ENCODE results near the gene PHOSPHO1. TPM values are rescaled to one million over a fixed set of nuclear protein-coding genes. Genes with fewer than 3 reads are reported as not detected.
"Not testable (repeated sequence)": the region's sequence is repeated elsewhere in the genome, so short reads cannot be mapped to it uniquely, and the experiment has no call there.

The PHOSPHO1 gene, protein sequence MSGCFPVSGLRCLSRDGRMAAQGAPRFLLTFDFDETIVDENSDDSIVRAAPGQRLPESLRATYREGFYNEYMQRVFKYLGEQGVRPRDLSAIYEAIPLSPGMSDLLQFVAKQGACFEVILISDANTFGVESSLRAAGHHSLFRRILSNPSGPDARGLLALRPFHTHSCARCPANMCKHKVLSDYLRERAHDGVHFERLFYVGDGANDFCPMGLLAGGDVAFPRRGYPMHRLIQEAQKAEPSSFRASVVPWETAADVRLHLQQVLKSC
- 0.37 TPM in 1 of 2 replicates, not detected in the other for total RNA-seq

DNA sequence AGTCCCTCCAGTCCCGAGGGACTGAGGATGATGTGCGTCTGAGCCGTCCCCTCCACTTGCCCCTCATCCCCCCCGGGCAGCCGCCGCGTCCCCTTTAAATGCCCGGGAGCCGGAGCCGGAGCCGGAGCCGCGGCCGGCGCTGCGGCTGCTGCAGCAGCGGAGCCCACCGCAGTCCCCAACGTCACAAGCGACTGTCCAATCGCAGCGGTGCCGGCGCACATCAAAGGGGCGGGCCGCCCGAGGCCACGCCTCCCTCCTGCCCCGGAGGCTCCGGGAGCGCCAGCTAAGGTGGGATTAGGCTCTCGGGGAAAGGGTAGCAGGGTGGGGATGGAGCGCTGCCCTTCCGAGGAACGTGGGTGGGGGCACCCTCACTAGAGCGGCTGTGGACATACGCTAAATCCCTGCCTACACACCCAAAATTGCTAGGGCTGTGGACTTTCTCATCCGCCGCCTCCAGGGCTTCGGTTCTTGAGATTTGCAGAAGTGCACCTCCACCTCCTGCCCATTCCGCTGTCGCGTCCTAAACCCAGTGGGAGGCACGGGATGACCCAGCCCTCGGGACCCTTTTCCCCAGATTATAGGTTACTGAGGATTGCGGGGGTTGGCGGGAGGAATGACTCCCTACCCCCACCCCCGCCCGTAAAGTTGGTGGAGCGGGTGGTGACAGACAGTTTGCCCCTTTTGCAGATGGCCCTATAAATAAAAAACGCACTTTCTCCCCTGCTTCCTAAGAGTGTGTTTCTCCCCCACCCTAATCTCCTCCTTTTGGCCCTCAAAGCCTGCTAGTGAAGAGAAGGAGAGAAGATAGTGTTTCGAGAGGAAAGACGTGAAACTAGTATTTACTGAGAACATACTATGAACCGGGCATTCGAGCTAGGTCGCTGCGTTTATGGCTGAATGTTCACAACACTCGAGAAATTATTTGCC is at the start of gene PHOSPHO1:
PHOSPHO1 (minus strand) TSS at position 152 of the 927 bp plus-strand sequence. CDS start 4,096 bp downstream, outside the sequence.
- Mint-ChIP-seq H3K4me1 (ENCODE audit: low read depth) (peaks cover 24% of the 10 kb centered on the region), H3K27me3 (ENCODE audit: insufficient read depth) (peaks cover 37% of the 10 kb centered on the region), H3K36me3 (ENCODE audit: low read depth) (peaks cover 1% of the 10 kb centered on the region), H3K9me3 (no peaks in the 10 kb centered on the region), H3K27ac (no peak within 1 kb of the TSS), H3K4me3 (peak within 1 kb of the TSS; percentile 87)
- intact Hi-C loops (cut with micrococcal nuclease), result loop anchor here (1.0 to 5.0 kb wide), 5 partner anchors 29 to 181 kb away; partner anchors contain the start of gene PHB1
- DNase-seq (ENCODE audit: low spot score), result peak; percentile 82

DNA sequence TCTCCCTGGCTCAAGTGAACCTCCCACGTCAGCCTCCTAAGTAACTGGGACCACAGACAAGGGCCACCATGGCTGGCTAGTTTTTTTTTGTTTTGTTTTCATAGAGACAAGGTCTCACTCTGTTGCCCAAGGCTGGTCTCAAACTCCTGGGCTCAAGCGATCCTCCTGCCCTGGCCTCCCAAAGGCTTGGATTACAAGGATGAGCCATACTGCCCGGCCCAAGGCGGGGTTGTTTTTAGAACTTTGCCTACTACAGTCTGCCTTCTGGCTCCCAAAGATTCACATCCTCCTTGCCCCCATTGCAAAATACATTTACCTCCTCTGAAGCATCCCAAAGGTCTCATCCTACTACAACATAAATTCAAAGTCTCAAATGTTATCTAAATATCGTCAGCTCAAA is 49.5 kb upstream of the PHOSPHO1 start:
- no peaks in the 10 kb centered on the region for H3K4me1 Mint-ChIP-seq (ENCODE audit: low read depth)
- peaks cover 15% of the 10 kb centered on the region for H3K27me3 Mint-ChIP-seq (ENCODE audit: insufficient read depth)
- H3K27ac Mint-ChIP-seq, result no peak overlapping the region
- DNase-seq (ENCODE audit: low spot score), result no peak
- no peak overlapping the region for H3K4me3 Mint-ChIP-seq
- intact Hi-C loops (cut with micrococcal nuclease), result no loop called here
- H3K9me3 Mint-ChIP-seq, result no peaks in the 10 kb centered on the region
- H3K36me3 Mint-ChIP-seq (ENCODE audit: low read depth), result no peaks in the 10 kb centered on the region

DNA sequence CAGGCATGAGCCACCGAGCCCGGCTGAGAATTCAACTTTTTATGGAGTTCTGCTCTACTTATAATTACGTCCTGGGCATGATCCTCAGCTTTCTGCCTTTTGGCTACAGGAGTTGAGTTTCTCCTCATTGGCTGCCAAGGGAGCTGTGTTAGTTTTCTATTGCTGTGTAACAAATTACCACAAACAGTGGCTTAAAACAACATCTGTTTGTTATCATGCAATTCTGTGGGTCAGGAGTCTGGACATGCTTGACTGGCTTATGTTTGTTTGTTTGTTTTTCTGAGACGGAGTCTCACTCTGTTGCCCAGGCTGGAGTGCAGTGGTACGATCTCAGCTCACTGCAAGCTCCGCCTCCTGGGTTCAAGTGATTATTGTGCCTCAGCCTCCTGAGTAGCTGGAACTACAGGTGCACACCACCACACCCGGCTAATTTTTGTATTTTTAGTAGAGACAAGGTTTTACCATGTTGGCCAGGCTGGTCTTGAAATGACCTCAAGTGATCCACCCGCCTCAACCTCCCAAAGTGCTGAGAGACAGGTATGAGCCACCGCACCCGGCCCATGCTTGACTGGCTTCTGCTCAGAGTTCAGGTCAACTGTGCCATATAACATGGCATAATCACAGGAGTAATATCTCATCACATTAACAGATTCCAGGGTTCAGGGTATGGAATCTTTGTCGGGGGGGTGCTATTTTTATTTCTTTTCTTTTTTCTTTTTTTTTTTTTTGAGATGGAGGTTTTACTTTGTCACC is 48.9 kb upstream of the PHOSPHO1 start:
- H3K9me3 Mint-ChIP-seq; H3K4me1 Mint-ChIP-seq (ENCODE audit: low read depth); H3K4me3 Mint-ChIP-seq; H3K36me3 Mint-ChIP-seq (ENCODE audit: low read depth); H3K27ac Mint-ChIP-seq; DNase-seq (ENCODE audit: low spot score); intact Hi-C loops (cut with micrococcal nuclease): not testable (repeated sequence)
- H3K27me3 Mint-ChIP-seq (ENCODE audit: insufficient read depth), result peaks cover 15% of the 10 kb centered on the region

DNA sequence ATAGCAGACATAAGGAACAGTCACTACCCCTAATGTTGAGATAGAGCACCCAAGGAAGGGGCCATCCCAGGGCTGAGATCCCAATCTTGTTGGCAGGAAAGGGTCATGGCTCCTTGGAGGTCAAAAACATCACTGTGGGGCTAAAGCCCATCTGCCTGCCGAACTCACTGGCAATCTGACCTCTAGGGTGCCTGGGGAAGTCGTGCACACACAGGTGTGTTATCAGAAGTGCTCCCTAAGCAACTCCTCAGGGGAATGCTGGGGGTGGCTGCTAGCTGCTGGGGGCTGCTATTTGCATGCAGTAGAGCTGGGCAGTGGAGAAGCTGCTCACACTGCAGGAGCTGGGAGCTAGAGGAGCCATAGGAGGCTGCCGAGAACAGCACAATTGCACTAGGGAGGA is 47.5 kb upstream of the PHOSPHO1 start:
- H3K4me1 Mint-ChIP-seq (ENCODE audit: low read depth), result no peaks in the 10 kb centered on the region
- H3K36me3 Mint-ChIP-seq (ENCODE audit: low read depth), result no peaks in the 10 kb centered on the region
- no peak for DNase-seq (ENCODE audit: low spot score)
- no peaks in the 10 kb centered on the region for H3K9me3 Mint-ChIP-seq
- H3K4me3 Mint-ChIP-seq, result no peak overlapping the region
- H3K27me3 Mint-ChIP-seq (ENCODE audit: insufficient read depth), result peaks cover 8% of the 10 kb centered on the region
- intact Hi-C loops (cut with micrococcal nuclease), result no loop called here
- H3K27ac Mint-ChIP-seq, result no peak overlapping the region

DNA sequence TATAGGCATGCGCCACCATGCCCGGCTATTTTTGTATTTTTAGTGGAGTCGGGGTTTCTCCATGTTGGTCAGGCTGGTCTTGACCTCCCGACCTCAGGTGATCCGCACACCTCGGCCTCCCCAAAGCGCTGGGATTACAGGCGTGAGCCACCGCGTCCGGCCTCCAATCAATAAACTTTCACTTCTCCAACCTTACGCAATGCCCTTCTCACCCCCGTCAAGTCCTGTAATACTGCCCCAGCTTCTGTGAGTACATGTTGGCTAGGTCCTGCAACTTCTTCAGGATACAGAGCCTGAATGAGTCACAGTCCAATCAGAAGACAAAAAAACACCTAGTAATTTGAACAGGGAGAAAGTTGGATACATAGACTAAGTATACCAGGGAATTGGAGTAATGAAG is 47.1 kb upstream of the PHOSPHO1 start:
- intact Hi-C loops (cut with micrococcal nuclease), result no loop called here
- H3K4me1 Mint-ChIP-seq (ENCODE audit: low read depth), result no peaks in the 10 kb centered on the region
- H3K27me3 Mint-ChIP-seq (ENCODE audit: insufficient read depth), result peaks cover 8% of the 10 kb centered on the region
- no peak for DNase-seq (ENCODE audit: low spot score)
- no peaks in the 10 kb centered on the region for H3K9me3 Mint-ChIP-seq
- H3K4me3 Mint-ChIP-seq, result no peak overlapping the region
- H3K27ac Mint-ChIP-seq, result no peak overlapping the region
- no peaks in the 10 kb centered on the region for H3K36me3 Mint-ChIP-seq (ENCODE audit: low read depth)

DNA sequence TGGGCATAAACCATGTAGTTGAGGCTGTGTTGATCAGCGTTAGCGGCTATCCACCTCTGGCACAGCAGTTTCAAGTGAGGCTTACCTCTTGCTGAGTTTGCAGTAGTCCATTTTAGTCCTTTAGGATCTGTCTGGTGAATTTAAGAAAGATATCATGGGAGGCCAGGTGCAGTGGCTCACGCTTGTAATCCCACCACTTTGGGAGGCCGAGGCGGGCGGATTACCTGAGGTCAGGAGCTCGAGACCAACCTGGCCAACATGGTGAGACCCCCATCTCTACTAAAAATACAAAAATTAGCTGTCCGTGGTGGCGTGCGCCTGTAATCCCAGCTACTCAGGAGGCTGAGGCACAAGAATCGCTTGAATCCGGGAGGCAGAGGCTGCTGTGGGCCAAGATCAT is 45.4 kb upstream of the PHOSPHO1 start:
- H3K9me3 Mint-ChIP-seq; DNase-seq (ENCODE audit: low spot score); H3K27ac Mint-ChIP-seq; H3K4me1 Mint-ChIP-seq (ENCODE audit: low read depth); intact Hi-C loops (cut with micrococcal nuclease); H3K4me3 Mint-ChIP-seq; H3K36me3 Mint-ChIP-seq (ENCODE audit: low read depth); H3K27me3 Mint-ChIP-seq (ENCODE audit: insufficient read depth): not testable (repeated sequence)

DNA sequence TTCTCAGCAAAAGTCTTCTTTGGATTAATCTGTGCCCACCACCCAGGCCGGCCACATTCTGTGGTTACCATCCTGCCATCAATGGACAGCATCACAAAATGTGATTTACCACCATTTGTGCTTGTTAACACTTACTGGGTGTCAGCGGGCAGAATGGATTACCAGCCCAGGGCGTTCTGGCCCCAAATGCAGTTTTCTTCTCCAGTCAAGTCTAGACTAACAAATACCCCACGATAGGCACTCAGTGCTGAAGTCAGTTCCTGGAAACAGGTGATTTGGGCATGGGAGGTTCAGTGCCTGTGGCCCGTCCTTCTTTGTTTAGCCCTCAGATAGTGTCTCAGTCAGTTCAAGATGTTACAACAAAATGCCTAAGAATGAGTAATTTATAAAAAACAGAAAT is 38.8 kb upstream of the PHOSPHO1 start:
- no peak overlapping the region for H3K27ac Mint-ChIP-seq
- no peaks in the 10 kb centered on the region for H3K9me3 Mint-ChIP-seq
- intact Hi-C loops (cut with micrococcal nuclease), result no loop called here
- no peaks in the 10 kb centered on the region for H3K4me1 Mint-ChIP-seq (ENCODE audit: low read depth)
- no peaks in the 10 kb centered on the region for H3K36me3 Mint-ChIP-seq (ENCODE audit: low read depth)
- H3K4me3 Mint-ChIP-seq, result no peak overlapping the region
- peaks cover 8% of the 10 kb centered on the region for H3K27me3 Mint-ChIP-seq (ENCODE audit: insufficient read depth)
- no peak for DNase-seq (ENCODE audit: low spot score)

DNA sequence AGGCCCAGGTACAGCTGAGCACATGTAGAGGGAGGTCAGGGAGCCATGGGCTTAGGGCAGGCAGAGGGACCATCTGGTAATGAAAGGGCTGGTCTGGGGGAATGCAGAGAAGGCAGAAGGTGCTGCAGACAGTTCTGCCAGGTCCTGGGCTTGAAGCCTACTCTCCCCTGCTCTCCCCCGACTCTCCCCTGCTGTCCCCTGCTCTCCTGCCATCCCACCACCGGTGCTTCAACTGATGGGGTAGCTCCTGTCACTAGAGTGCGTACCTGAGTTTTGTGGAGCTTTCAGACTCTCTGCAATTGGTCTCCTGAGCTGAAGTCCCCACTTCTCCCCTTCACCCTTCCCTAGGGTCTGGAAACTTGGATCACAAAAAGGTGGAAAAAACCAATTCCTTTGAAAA is 37.3 kb upstream of the PHOSPHO1 start:
- Mint-ChIP-seq H3K4me1 (ENCODE audit: low read depth) (no peaks in the 10 kb centered on the region), H3K27ac (no peak overlapping the region), H3K36me3 (ENCODE audit: low read depth) (no peaks in the 10 kb centered on the region), H3K9me3 (no peaks in the 10 kb centered on the region), H3K4me3 (no peak overlapping the region), H3K27me3 (ENCODE audit: insufficient read depth) (peaks cover 13% of the 10 kb centered on the region)
- intact Hi-C loops (cut with micrococcal nuclease), result no loop called here
- DNase-seq (ENCODE audit: low spot score), result no peak

DNA sequence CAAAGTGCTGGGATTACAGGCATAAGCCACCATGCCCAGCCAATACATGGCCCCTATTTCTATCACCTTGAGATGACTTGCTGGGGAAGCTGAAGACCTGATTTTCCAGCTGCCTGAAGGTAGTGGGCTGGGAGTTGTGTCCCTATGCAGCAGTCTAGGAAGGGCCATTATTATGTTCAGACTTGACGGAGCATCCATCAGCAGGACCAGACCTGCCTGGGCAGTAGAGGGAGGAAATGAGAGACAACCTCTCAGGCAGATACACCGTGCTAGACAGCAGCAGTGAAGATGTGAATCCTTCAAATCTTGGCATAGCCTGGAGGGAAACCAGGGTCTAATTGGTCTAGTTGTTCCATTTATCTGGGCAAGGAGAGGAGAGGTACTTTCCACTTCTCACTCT is 35.6 kb upstream of the PHOSPHO1 start:
- intact Hi-C loops (cut with micrococcal nuclease), result no loop called here
- H3K4me1 Mint-ChIP-seq (ENCODE audit: low read depth), result peaks cover 1% of the 10 kb centered on the region
- peaks cover 17% of the 10 kb centered on the region for H3K27me3 Mint-ChIP-seq (ENCODE audit: insufficient read depth)
- no peak overlapping the region for H3K4me3 Mint-ChIP-seq
- H3K27ac Mint-ChIP-seq, result no peak overlapping the region
- no peak for DNase-seq (ENCODE audit: low spot score)
- no peaks in the 10 kb centered on the region for H3K36me3 Mint-ChIP-seq (ENCODE audit: low read depth)
- H3K9me3 Mint-ChIP-seq, result no peaks in the 10 kb centered on the region

DNA sequence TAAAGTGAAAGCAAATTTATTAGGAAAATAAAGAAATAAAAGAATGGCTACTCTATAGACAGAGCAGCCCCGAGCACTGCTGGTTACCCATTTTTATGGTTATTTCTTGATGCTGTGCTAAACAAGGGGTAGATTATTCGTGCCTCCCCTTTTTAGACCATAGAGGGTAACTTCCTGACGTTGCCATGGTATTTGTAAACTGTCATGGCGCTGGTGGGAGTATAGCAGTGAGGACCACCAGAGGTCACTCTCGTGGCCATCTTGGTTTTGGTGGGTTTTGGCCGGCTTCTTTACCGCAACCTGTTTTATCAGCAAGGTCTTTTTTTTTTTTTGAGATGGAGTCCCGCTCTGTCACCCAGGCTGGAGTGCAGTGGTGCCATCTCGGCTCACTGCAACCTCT is 31.0 kb upstream of the PHOSPHO1 start:
- H3K36me3 Mint-ChIP-seq (ENCODE audit: low read depth); H3K4me3 Mint-ChIP-seq; H3K4me1 Mint-ChIP-seq (ENCODE audit: low read depth); intact Hi-C loops (cut with micrococcal nuclease); DNase-seq (ENCODE audit: low spot score); H3K27ac Mint-ChIP-seq; H3K9me3 Mint-ChIP-seq: not testable (repeated sequence)
- peaks cover 25% of the 10 kb centered on the region for H3K27me3 Mint-ChIP-seq (ENCODE audit: insufficient read depth)

DNA sequence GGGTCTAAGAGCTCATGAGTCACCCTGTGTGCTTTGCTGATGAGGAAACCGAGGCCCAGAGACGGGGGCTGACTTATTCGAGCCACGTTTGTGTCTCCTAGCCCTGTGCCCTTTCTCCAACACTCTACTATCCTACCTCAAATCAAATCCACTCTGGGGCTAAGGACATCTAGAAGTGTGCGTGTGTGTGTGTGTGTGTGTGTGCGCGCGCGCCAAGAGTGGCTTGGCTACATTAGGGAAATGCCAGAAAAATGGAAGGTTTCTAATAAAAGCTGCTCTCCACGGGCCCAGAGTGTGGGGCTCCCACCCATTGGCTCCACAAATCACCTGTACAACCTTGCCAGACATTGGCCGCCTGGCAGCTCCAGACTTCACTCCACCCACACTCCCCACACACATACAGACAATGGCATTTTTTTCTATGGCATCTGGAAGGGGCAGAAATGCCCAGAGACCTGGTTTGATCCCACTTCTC is 30.3 kb upstream of the PHOSPHO1 start:
- H3K9me3 Mint-ChIP-seq, result no peaks in the 10 kb centered on the region
- intact Hi-C loops (cut with micrococcal nuclease), result loop anchor here (1.0 kb wide), 1 partner anchor 31 kb away; the partner anchor contains the start of gene PHOSPHO1
- DNase-seq (ENCODE audit: low spot score), result no peak

DNA sequence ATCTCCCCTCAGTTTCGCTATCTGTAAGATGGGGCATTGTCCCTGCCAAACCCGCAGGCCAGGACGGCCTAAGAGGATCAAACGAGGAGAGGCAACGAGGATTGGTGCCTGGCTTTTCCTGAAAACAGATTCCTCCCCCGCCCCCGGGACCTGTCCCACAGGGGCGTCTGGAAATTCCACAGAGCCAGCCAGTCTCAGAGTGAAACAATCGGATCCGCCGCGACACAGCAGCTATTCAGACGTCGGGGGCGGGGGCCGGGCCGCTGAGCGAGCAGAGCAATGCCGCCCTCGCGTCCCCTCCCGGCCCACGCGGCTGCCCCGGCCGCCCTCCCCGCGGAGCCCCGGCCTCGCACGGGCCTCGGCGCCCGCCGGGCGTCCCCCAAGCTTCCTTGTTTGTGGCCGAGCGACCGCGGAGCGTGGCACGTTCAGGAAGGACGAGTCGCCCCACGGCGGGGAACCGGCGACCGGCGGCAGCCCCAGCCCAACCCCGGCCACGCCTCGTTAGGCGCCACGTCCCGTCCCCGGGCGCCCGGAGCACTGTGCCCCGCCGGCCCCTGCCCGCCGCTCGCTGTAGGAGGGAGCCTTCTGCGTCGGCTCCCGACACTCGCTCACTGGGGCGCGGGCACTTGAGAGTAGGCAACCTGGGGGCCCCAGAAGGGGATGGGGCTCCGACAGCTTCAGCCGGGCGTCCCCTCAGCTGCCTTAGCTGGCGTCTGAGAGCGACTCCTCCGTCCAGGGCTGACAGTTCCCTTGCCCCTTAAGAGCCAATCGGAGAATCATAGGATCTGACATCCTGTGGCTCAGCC is 29.6 kb upstream of the PHOSPHO1 start:
- peak overlapping the region; percentile 61 for H3K27ac Mint-ChIP-seq
- peak overlapping the region; percentile 77 for H3K4me3 Mint-ChIP-seq
- H3K27me3 Mint-ChIP-seq (ENCODE audit: insufficient read depth), result peaks cover 24% of the 10 kb centered on the region
- DNase-seq (ENCODE audit: low spot score), result peak; percentile 19
- H3K36me3 Mint-ChIP-seq (ENCODE audit: low read depth), result no peaks in the 10 kb centered on the region
- H3K4me1 Mint-ChIP-seq (ENCODE audit: low read depth), result peaks cover 9% of the 10 kb centered on the region
- no peaks in the 10 kb centered on the region for H3K9me3 Mint-ChIP-seq
- intact Hi-C loops (cut with micrococcal nuclease), result loop anchor here (1.0 kb wide), 1 partner anchor 30 kb away; the partner anchor contains the start of gene PHOSPHO1

More for the DNA sequence above, 30.3 kb upstream of the PHOSPHO1 start:
- H3K27me3 Mint-ChIP-seq (ENCODE audit: insufficient read depth), result peaks cover 24% of the 10 kb centered on the region
- H3K27ac Mint-ChIP-seq, result peak overlapping the region; percentile 44
- H3K36me3 Mint-ChIP-seq (ENCODE audit: low read depth), result no peaks in the 10 kb centered on the region
- peaks cover 9% of the 10 kb centered on the region for H3K4me1 Mint-ChIP-seq (ENCODE audit: low read depth)
- H3K4me3 Mint-ChIP-seq, result peak overlapping the region; percentile 77
